A549 treated with Hydrocortisone at 1 μM for 4 hours (cell line): ENCODE results near the gene NGRN. TPM values are rescaled to one million over a fixed set of nuclear protein-coding genes. Genes with fewer than 3 reads are reported as not detected.

Experiments used
- total RNA-seq: library from RNA; stranded (reverse); fragments of 200-300 nt; extraction: Qiagen RNA extraction; gene quantifications from 5 replicates; pipeline ENCODE4 v1.2.3, GENCODE V29; 2022

The NGRN gene
- total RNA-seq: 102 to 115 TPM (median 109 TPM) in 5 replicates

DNA sequence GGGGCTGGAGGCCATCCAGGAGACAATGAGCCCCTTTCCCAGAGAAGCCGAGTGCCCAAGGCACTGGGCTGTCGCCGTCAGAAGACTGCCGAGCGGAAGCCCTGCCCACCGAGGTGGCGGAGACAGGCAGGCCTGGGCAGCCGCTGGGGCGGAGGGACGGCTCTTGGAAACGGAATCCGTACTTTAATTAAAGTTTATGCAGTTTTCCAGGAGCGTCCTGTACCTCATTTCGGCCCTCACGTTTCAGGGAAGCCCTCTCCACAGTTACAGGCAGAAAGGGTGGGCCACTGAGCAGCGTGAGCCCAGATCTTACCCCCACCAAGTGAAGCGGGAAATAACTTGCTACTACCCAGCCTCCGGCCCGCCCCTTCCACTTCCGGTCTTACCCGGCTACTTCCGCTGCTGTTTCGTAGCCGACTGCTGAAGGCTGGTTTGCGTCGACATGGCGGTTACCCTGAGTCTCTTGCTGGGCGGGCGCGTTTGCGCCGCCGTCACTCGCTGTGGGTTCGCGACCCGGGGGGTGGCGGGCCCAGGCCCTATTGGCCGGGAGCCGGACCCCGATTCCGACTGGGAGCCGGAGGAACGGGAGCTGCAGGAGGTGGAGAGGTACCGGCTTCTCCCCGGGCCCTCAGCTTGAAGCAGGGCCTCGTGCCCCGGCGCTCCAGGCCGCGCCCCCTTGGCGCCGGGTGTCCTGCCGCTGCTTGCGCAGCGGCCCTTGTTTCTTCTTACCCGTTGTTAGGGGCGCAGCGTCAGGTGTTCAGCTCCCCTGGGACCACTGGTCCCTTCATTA is at the start of gene NGRN:
NGRN (plus strand) TSS at position 402 of the 790 bp plus-strand sequence; CDS start at position 443, 41 bp downstream.

GRCh38 chr15:90233387-90234095 is 31.9 kb upstream of the NGRN start, which contains the start of gene CIB1:
Gene CIB1, minus strand, starts transcription at chr15:90233941. Its CDS starts 56 bp downstream, at chr15:90233885.

DNA sequence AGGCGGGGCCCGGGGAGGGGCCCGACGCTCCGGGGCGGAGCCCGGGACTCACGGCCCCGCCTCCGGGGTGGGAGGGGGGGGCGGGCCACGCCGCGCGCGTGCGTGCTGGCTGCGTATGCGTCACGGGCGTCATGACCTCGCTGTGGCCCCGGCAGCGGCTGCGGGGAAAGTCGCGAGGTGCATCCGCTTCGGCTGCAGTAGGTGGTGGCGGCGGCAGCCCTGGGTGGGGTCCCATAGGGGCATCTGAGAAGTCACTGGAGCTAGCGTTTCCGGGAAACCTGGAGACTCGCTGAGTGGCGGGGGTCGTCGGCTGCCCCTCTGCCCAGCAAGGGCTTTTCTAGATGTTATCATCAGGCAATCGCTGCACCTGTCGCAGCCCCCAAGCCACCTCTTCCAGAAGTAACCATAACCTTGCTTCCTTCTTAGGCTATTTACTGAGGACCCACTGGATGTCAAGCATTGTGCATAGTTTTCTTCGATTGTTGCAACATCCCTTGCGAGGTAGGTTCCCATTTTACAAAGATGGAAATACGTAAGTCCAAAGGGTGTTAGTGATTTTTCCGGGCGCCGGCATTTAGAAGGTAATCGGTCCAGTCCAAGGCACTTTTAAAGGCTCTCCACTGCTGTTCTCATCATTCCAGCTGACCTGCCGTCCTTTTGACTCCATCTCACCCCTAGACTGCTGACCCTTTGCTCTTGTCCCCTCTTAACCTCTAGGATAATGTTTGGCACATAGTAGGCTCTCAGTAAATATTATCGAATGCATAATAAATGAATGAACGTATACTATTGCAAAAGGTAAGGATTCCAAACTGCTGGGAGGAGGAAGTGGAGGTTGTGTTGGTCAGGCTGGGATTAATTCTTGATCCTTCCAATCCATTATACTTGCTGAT is 31.1 kb upstream of the NGRN start, which contains the start of gene GDPGP1:
GDPGP1 (plus strand) TSS at position 114 of the 893 bp plus-strand sequence. CDS start 6,700 bp downstream, outside the sequence.

DNA sequence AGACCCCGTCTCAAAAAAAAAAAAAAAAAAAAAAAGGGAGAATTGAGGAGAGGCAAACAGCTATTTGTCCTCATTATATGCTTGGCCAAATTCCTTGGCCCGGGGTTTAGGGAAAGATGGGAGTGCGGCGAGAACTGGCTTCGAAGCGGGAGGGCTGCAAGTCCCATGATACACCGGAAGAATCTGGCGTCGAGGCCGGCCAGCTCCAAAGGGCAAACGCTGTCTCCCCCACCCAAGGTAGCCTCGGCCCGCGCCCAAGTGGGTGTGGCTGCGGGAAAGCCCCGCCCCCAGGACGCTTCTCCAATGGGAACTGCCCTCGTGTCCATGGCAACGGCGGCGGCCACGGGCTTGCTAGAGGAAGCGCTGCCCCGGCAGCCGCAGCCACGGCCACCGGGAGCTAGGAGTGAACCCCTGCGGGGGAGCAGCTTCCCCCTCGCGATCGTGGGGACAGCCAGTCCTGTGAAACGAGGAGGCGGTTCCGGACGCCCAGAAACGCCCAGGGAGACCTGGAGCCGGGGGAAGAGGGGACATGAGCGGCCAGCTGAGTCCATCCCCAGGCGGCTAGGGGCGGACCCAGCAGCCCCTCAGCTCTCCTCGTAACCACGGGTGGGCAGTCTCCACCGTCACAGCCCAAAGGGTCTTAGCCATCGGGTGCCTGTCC is 16.1 kb upstream of the NGRN start, which contains the start of gene TTLL13:
TTLL13 (plus strand) TSS at position 354 of the 661 bp plus-strand sequence. CDS start 1,075 bp downstream, outside the sequence.

Other genes with a start within 250 kb of the NGRN start
- gene IDH2, start 163.2 kb upstream of the NGRN start, total RNA-seq: 38.9 to 49.7 TPM (median 43.5 TPM) in 5 replicates
- 53.5 to 83.4 TPM (median 76.9 TPM) in 5 replicates for gene SEMA4B, start 64.3 kb upstream of the NGRN start, total RNA-seq
- 169 to 219 TPM (median 213 TPM) in 5 replicates for gene CIB1, start 31.7 kb upstream of the NGRN start, total RNA-seq
- 3.8 to 6.2 TPM (median 4.3 TPM) in 5 replicates for gene GDPGP1, start 31.5 kb upstream of the NGRN start, total RNA-seq
- gene TTLL13, start 16.1 kb upstream of the NGRN start, total RNA-seq: 0.03 to 0.18 TPM (median 0.14 TPM) in 5 replicates
- gene ZNF774, start 86.6 kb downstream of the NGRN start, total RNA-seq: 0.76 to 1.9 TPM (median 0.99 TPM) in 5 replicates
- 157 to 308 TPM (median 174 TPM) in 5 replicates for gene IQGAP1, start 122.6 kb downstream of the NGRN start, total RNA-seq